Right atrium auricular region (tissue), 2 donors: ENCODE results near the gene MEGF10. TPM values are rescaled to one million over a fixed set of nuclear protein-coding genes. Genes with fewer than 3 reads are reported as not detected.

Experiments
- DNase-seq: peaks from one replicate; pipeline ENCODE4 v3.0.0-alpha.2; 2019; ENCODE audit warnings: low spot score
- H3K27ac ChIP-seq, 2 donors: fragments of 200-600 bp; sonication (generic); 1 replicate in 1 of 2; 2 replicates in 1 of 2; pipeline ENCODE4 v1.5.1; 2016 to 2019
- H3K27me3 ChIP-seq, 2 donors: fragments of 200-600 bp; sonication (generic); one replicate each; pipeline versions ENCODE4 v1.5.1 to v1.6.0; 2017 to 2019
- H3K36me3 ChIP-seq: fragments of 200-600 bp; sonication (generic); one replicate; pipeline ENCODE4 v1.5.1; 2016
- H3K4me1 ChIP-seq, 2 donors: fragments of 200-600 bp; sonication (generic); one replicate each; pipeline versions ENCODE4 v1.5.1 to v1.6.0; 2017 to 2019
- H3K4me3 ChIP-seq, 2 donors: fragments of 200-600 bp; sonication (generic); 1 replicate in 1 of 2; 2 replicates in 1 of 2; pipeline ENCODE4 v1.5.1; 2017 to 2019; ENCODE audit warnings: mild to moderate bottlenecking in 1 of 2, moderate library complexity in 1 of 2
- H3K9me3 ChIP-seq, 2 donors: fragments of 200-600 bp; sonication (generic); one replicate each; pipeline ENCODE4 v1.5.1; 2019
- total RNA-seq, 2 donors: library from RNA; depleted of rRNA; stranded (reverse); fragments of >200 nt; gene quantifications; one replicate each; pipeline ENCODE4 v1.1.0, GENCODE V29; 2016
- TF ChIP-seq, protein P1 (sequence below), 2 donors: fragments of 200-600 bp; sonication (generic); IDR thresholded peaks; one replicate each; pipeline ENCODE4 v1.5.1; 2019; ENCODE audit warnings: antibody characterized with exemption in 2 of 2

MEGF10 gene
- total RNA-seq, 2 donors from 2014 or later = 0.71 to 3.0 TPM

DNA sequence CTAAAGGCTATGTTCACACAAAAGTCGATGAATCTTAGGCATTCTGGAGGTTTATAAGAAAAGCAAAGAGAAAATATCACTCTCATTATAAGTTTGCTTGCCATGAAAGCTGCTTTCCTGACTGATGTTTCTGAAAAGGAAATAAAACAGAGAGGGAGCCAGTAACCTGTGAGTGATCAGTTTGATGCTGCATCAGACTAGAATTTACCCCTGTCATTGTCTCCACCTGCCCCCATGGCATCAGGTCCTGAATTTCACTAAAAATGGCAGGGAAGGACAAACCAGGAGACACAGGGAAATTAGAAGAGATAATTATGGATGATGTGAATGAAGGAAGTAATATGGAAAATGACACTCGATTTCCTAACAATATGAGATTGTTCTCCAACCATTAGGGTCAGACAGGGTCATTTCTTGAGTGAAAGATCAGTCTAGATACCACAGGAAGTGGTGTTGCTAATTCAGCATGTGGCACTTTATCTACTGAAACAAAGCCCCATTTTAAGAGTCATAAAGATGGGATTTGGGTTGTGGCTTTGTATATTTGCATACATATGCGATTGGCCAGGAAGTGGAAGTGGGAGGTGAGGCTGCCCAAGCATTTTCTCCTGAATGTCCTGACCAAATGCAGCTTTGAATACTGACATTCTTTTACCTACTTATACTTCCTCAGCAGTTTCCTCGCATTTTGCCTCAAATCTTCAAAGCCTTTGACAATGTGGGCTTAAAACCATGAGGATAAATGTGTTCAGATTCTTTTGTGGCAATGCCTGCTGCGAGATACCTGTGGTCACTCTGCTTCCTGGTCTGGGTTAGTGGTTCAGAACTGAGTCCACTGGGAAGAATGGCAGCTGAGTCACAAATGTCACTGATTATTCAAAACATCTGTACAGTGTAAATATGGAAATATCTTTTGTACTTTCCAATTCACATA, 29.7 kb downstream of the MEGF10 start:
- DNase-seq = no peak
- no peaks in the 10 kb centered on the region for H3K4me1 ChIP-seq
- H3K36me3 ChIP-seq = no peaks in the 10 kb centered on the region
- TF ChIP-seq, protein P1, sequence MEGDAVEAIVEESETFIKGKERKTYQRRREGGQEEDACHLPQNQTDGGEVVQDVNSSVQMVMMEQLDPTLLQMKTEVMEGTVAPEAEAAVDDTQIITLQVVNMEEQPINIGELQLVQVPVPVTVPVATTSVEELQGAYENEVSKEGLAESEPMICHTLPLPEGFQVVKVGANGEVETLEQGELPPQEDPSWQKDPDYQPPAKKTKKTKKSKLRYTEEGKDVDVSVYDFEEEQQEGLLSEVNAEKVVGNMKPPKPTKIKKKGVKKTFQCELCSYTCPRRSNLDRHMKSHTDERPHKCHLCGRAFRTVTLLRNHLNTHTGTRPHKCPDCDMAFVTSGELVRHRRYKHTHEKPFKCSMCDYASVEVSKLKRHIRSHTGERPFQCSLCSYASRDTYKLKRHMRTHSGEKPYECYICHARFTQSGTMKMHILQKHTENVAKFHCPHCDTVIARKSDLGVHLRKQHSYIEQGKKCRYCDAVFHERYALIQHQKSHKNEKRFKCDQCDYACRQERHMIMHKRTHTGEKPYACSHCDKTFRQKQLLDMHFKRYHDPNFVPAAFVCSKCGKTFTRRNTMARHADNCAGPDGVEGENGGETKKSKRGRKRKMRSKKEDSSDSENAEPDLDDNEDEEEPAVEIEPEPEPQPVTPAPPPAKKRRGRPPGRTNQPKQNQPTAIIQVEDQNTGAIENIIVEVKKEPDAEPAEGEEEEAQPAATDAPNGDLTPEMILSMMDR (IDR thresholded peaks at IDR 0.05) = no peak
- no peak overlapping the region for H3K27ac ChIP-seq
- H3K27me3 ChIP-seq = no peaks in the 10 kb centered on the region
- no peaks in the 10 kb centered on the region for H3K9me3 ChIP-seq
- no peak overlapping the region for H3K4me3 ChIP-seq

DNA sequence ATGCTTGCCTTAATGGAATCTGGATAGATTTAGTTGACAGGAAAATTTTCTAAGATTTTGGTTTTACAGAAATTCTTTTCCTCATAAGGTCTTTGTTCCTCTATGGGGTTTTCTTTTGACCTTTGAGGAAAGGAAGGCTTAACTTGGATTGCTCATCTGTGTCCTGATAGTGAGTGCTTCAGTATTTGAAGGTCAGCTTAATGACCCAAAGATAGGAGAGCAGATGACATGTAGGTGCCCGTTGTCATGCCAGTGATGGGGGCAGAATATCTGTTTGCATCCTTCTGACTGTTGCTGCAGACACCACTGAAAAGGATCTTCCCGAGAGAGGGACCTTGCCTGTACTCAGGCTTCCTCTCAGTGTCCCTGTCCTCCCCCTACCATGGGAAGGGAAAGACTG, 30.9 kb downstream of the MEGF10 start:
- Histone ChIP-seq H3K9me3 (no peaks in the 10 kb centered on the region), H3K4me1 (no peaks in the 10 kb centered on the region), H3K36me3 (no peaks in the 10 kb centered on the region), H3K27me3 (no peaks in the 10 kb centered on the region), H3K4me3 (no peak overlapping the region), H3K27ac (no peak overlapping the region)
- TF ChIP-seq, protein P1 (IDR thresholded peaks at IDR 0.05) = no peak
- DNase-seq = no peak

DNA sequence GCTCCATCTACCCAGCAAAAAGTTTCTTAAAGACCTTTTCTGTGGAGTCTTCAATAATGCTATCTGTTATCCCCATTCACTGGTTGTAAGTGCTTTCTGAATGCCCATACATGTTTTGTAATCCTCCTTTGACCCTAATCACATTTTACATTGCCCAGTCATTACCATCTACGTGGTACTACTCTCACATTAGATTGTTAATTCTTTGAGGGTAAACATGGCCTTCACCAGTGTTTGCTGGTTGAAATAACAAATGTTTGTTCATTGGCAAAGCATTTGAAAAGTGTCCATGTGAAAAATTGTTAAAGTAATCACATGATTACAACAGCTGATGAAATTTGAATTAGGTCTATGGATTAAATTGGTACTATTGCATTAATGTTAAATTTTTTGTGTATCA, 31.8 kb downstream of the MEGF10 start:
- DNase-seq = no peak
- H3K4me3 ChIP-seq = no peak overlapping the region
- no peak overlapping the region for H3K27ac ChIP-seq
- no peaks in the 10 kb centered on the region for H3K36me3 ChIP-seq
- H3K9me3 ChIP-seq = no peaks in the 10 kb centered on the region
- H3K4me1 ChIP-seq = no peaks in the 10 kb centered on the region
- TF ChIP-seq, protein P1 (IDR thresholded peaks at IDR 0.05) = no peak
- H3K27me3 ChIP-seq = no peaks in the 10 kb centered on the region

DNA sequence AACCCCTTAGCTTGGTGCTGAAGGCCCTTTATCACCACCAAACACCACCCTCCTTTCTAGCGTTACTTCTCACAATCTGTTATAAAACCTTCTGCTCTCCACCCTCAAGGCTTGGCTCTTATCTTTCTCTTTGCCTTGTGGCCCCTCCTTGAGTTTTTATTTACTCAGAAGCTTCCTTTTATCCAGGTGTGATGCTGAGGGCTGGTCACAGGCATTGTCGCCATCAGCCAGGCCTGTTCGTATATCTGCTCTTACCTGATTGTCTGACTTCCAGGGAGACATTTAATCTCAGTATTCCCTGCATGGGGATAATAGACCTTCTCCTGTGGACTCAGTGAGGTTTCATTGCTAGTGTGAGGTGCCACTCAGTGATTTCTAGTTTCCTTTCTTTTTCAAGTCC, 34.2 kb downstream of the MEGF10 start:
- no peaks in the 10 kb centered on the region for H3K27me3 ChIP-seq
- H3K36me3 ChIP-seq = no peaks in the 10 kb centered on the region
- TF ChIP-seq, protein P1 (IDR thresholded peaks at IDR 0.05) = no peak
- no peak for DNase-seq
- no peak overlapping the region for H3K27ac ChIP-seq
- no peaks in the 10 kb centered on the region for H3K9me3 ChIP-seq
- H3K4me3 ChIP-seq = no peak overlapping the region
- no peaks in the 10 kb centered on the region for H3K4me1 ChIP-seq

DNA sequence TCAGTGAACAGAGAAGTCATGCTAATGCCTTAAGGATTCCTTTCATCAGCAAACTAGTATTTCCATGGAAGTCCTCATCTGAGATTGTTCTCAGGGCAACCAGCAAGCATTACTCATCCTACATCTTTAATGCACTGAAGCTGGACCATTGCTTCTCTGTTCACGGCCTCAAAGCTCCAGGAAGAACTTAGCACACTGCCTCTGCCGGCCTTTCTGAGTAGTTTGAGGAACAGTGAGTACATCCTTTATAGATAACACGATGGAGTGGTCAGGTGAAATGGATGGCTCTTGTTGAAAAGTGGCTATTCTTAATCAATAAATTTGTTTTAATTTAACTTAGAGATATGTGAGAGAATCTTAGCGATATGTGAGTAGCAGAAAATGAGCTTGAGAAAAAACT, 35.8 kb downstream of the MEGF10 start:
- H3K27ac ChIP-seq = no peak overlapping the region
- no peaks in the 10 kb centered on the region for H3K27me3 ChIP-seq
- TF ChIP-seq, protein P1 (IDR thresholded peaks at IDR 0.05) = no peak
- no peaks in the 10 kb centered on the region for H3K36me3 ChIP-seq
- no peak for DNase-seq
- H3K4me1 ChIP-seq = no peaks in the 10 kb centered on the region
- no peaks in the 10 kb centered on the region for H3K9me3 ChIP-seq
- H3K4me3 ChIP-seq = no peak overlapping the region
